OCI-LY1 (cell line): ENCODE data around the gene KRT40.
"Not testable (repeated sequence)": the region's sequence is repeated elsewhere in the genome, so short reads cannot be mapped to it uniquely, and the experiment has no call there.

ENCODE experiments used
- CTCF ChIP-seq: fragments of 200-600 bp; sonication (generic), shearing (Covaris generic); IDR thresholded peaks from 2 replicates; pipeline ENCODE4 v1.5.1; 2017; ENCODE audit warnings: mild to moderate bottlenecking, antibody characterized with exemption, low read length, moderate library complexity, mixed read lengths
- EZH2 ChIP-seq: fragments of 200-600 bp; sonication (generic), shearing (Covaris generic); IDR thresholded peaks from 2 replicates; pipeline ENCODE4 v1.8.0; 2017; ENCODE audit warnings: borderline replicate concordance, mixed run types, mild to moderate bottlenecking, antibody characterized with exemption, low read length, moderate library complexity, mixed read lengths

DNA sequence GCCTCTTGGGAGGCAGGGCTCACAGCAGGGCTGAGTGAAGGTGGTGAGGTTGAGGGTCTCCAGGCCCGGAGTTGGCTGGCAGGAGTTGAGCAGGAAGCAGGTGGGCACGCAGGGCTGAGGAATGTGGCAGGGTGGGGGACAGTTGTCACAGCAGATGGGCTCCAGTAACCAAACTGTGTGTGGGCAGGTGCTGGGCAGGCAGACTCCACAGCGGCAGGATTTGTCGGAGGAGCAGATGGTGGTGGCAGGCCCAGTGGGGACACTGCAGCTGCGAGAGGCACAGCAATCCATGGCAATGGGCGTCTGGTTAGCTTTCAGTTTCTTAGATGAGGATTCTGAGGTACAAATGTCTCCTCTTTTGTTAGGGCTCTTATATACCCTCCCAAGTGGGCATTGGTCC lies 15.4 kb upstream of the KRT40 start, which contains the start of gene KRTAP3-2:
- TF ChIP-seq CTCF, EZH2: not testable (repeated sequence)
